Neural progenitor cell (in vitro differentiated cells): ENCODE data around the gene VWA5B1. TPM values are rescaled to one million over a fixed set of nuclear protein-coding genes. Genes with fewer than 3 reads are reported as not detected.

ENCODE experiments used
- DNase-seq: peaks from one replicate; pipeline ENCODE4 v3.0.0-alpha.2; 2016; ENCODE audit warnings: low spot score
- H2AFZ ChIP-seq: fragments of 200-600 bp; sonication (generic); replicated peaks from 2 replicates; pipeline ENCODE4 v1.6.1; 2016; ENCODE audit warnings: antibody characterized with exemption
- H3F3A ChIP-seq: fragments of 200-600 bp; sonication (generic); 2 replicates; pipeline ENCODE4 v1.6.1; 2016; ENCODE audit warnings: antibody characterized with exemption, low read depth
- H3K27ac ChIP-seq: fragments of 200-600 bp; sonication (generic); 2 replicates; pipeline ENCODE4 v1.5.1; 2016; ENCODE audit warnings: mild to moderate bottlenecking
- H3K27me3 ChIP-seq: fragments of 200-600 bp; sonication (generic); 2 replicates; pipeline ENCODE4 v1.6.1; 2016; ENCODE audit warnings: mild to moderate bottlenecking, moderate library complexity
- H3K36me3 ChIP-seq: fragments of 200-600 bp; sonication (generic); 2 replicates; pipeline ENCODE4 v1.5.1; 2016
- H3K4me1 ChIP-seq: fragments of 200-600 bp; sonication (generic); 2 replicates; pipeline ENCODE4 v1.6.1; 2016; ENCODE audit warnings: mixed run types
- H3K4me2 ChIP-seq: fragments of 200-600 bp; sonication (generic); 2 replicates; pipeline ENCODE4 v1.6.1; 2016
- H3K4me3 ChIP-seq: fragments of 200-600 bp; sonication (generic); 2 replicates; pipeline ENCODE4 v1.5.1; 2016
- H3K79me2 ChIP-seq: fragments of 200-600 bp; sonication (generic); 2 replicates; pipeline ENCODE4 v1.6.1; 2016; ENCODE audit warnings: low read depth
- H3K9ac ChIP-seq: fragments of 200-600 bp; sonication (generic); 2 replicates; pipeline ENCODE4 v1.6.1; 2016
- H3K9me3 ChIP-seq: fragments of 200-600 bp; sonication (generic); 2 replicates; pipeline ENCODE4 v1.5.1; 2016; ENCODE audit warnings: low read depth
- H4K20me1 ChIP-seq: fragments of 200-600 bp; sonication (generic); 2 replicates; pipeline ENCODE4 v1.6.1; 2016; ENCODE audit warnings: low read depth
- H3K27ac Mint-ChIP-seq: 3 replicates; pipeline ENCODE4 v1.8.0; 2021; ENCODE audit warnings: mixed read lengths
- H3K27me3 Mint-ChIP-seq: 2 replicates; pipeline ENCODE4 v1.8.0; 2022; ENCODE audit warnings: low read depth, mild to moderate bottlenecking, inconsistent platforms, moderate library complexity, mixed read lengths; ENCODE audit not compliant: insufficient read depth
- H3K36me3 Mint-ChIP-seq: 3 replicates; pipeline ENCODE4 v1.8.0; 2021; ENCODE audit warnings: mixed read lengths
- H3K4me1 Mint-ChIP-seq: 3 replicates; pipeline ENCODE4 v1.8.0; 2021; ENCODE audit warnings: mixed read lengths
- H3K4me3 Mint-ChIP-seq: 3 replicates; pipeline ENCODE4 v1.8.0; 2021; ENCODE audit warnings: mild to moderate bottlenecking, moderate library complexity, mixed read lengths
- H3K9me3 Mint-ChIP-seq: 3 replicates; pipeline ENCODE4 v1.8.0; 2020; ENCODE audit warnings: mixed read lengths
- EZH2 ChIP-seq: fragments of 200-600 bp; sonication (generic); IDR thresholded peaks from 2 replicates; pipeline ENCODE4 v1.6.1; 2017; ENCODE audit warnings: antibody characterized with exemption, mild to moderate bottlenecking, moderate library complexity
- EZH2phosphoT487 ChIP-seq: fragments of 200-600 bp; sonication (generic); IDR thresholded peaks from 2 replicates; pipeline ENCODE4 v1.6.1; 2017; ENCODE audit warnings: antibody characterized with exemption
- total RNA-seq: library from RNA; depleted of rRNA; stranded (reverse); fragments of >200 nt; gene quantifications from 2 replicates; pipeline ENCODE4 v1.2.3, GENCODE V29; 2015; ENCODE audit warnings: low replicate concordance
- TF ChIP-seq, protein P1 (sequence below): fragments of 200-600 bp; sonication (generic); IDR thresholded peaks from 2 replicates; pipeline ENCODE4 v1.5.1; 2017; ENCODE audit warnings: antibody characterized with exemption, mild to moderate bottlenecking

The VWA5B1 gene
- total RNA-seq, 1 donor from 2014 or later: not detected

DNA sequence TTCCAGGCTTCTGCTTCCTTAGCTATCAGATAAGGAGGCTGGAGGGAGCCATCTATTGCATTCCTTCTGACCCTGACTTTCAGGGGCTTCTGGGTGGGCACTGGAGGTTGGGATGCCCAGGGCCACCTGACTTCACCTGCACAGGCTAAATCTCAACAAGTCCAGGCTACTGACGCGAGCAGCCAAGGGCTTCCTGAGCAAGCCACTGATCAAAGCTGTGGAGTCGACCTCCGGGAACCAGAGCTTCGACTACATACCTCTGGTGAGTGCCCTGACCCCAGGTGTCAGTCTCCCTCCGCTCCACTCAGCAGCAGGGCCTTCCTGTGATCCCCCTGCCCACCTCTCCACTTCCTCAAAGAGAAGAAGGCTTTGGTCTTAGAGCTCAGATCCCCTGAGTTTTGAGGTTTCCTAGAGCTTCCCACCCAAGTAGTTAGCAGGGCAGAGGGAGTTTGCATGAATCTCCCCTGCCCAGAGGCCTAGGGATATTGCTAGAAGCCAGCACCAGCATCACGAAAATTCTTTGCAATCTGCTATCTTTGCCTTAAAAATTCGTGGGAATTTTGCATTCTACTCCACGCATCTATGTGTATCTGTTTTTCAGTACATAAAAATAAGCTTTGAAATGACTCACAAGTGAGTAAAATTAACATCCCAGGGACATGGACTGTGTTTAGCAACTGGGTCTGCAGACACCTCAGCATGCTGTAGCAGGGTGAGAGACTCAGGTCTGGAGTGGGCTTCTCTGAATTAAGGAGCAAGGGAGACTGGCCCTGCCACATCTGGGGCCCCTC lies 61.4 kb downstream of the VWA5B1 start:
- no peak overlapping the region for H3K4me3 ChIP-seq
- H2AFZ ChIP-seq: no peak overlapping the region
- no peaks in the 10 kb centered on the region for H3K79me2 ChIP-seq
- Mint-ChIP-seq H3K9me3 (no peaks in the 10 kb centered on the region), H3K27ac (no peak overlapping the region), H3K36me3 (no peaks in the 10 kb centered on the region), H3K4me3 (no peak overlapping the region), H3K4me1 (no peaks in the 10 kb centered on the region), H3K27me3 (peaks cover 14% of the 10 kb centered on the region)
- H3F3A ChIP-seq: no peaks in the 10 kb centered on the region
- H3K27ac ChIP-seq: no peak overlapping the region
- H3K9ac ChIP-seq: no peak overlapping the region
- H3K27me3 ChIP-seq: peaks cover 2% of the 10 kb centered on the region
- no peak overlapping the region for H3K4me2 ChIP-seq
- no peaks in the 10 kb centered on the region for H3K36me3 ChIP-seq
- H3K4me1 ChIP-seq: peaks cover 11% of the 10 kb centered on the region
- no peak for TF ChIP-seq EZH2phosphoT487
- TF ChIP-seq, protein P1, sequence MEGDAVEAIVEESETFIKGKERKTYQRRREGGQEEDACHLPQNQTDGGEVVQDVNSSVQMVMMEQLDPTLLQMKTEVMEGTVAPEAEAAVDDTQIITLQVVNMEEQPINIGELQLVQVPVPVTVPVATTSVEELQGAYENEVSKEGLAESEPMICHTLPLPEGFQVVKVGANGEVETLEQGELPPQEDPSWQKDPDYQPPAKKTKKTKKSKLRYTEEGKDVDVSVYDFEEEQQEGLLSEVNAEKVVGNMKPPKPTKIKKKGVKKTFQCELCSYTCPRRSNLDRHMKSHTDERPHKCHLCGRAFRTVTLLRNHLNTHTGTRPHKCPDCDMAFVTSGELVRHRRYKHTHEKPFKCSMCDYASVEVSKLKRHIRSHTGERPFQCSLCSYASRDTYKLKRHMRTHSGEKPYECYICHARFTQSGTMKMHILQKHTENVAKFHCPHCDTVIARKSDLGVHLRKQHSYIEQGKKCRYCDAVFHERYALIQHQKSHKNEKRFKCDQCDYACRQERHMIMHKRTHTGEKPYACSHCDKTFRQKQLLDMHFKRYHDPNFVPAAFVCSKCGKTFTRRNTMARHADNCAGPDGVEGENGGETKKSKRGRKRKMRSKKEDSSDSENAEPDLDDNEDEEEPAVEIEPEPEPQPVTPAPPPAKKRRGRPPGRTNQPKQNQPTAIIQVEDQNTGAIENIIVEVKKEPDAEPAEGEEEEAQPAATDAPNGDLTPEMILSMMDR: no peak
- no peak for TF ChIP-seq EZH2
- H3K9me3 ChIP-seq: no peaks in the 10 kb centered on the region
- no peaks in the 10 kb centered on the region for H4K20me1 ChIP-seq
- no peak for DNase-seq

DNA sequence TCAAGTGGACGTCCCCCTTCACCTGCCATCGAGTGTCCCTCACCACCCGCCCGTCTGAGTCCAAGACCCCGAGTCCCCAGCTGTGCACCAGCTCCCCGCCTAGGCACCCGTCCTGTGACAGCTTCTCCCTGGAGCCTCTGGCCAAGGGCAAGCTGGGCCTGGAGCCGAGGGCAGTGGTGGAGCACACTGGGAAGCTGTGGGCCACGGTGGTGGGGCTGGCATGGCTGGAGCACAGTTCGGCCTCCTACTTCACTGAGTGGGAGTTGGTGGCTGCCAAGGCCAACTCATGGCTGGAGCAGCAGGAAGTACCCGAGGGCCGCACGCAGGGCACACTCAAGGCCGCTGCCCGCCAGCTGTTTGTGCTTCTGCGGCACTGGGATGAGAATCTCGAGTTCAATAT lies 63.2 kb downstream of the VWA5B1 start:
- Mint-ChIP-seq H3K36me3 (no peaks in the 10 kb centered on the region), H3K4me1 (peaks cover 6% of the 10 kb centered on the region), H3K27me3 (peaks cover 14% of the 10 kb centered on the region), H3K4me3 (no peak overlapping the region), H3K27ac (no peak overlapping the region), H3K9me3 (no peaks in the 10 kb centered on the region)
- Histone ChIP-seq H3K79me2 (no peaks in the 10 kb centered on the region), H3K4me3 (no peak overlapping the region), H4K20me1 (no peaks in the 10 kb centered on the region), H3K4me1 (peaks cover 11% of the 10 kb centered on the region), H3K9me3 (no peaks in the 10 kb centered on the region), H3K27me3 (peaks cover 19% of the 10 kb centered on the region), H2AFZ (no peak overlapping the region), H3F3A (no peaks in the 10 kb centered on the region), H3K36me3 (no peaks in the 10 kb centered on the region), H3K4me2 (no peak overlapping the region), H3K9ac (no peak overlapping the region), H3K27ac (no peak overlapping the region)
- TF ChIP-seq EZH2 (no peak), EZH2phosphoT487 (no peak)
- TF ChIP-seq, protein P1: no peak
- DNase-seq: no peak

GRCh38 chr1:20354610-20355009 lies 63.9 kb downstream of the VWA5B1 start:
- peaks cover 11% of the 10 kb centered on the region for H3K4me1 ChIP-seq
- Mint-ChIP-seq H3K27ac (peak overlapping the region; percentile 35), H3K4me3 (no peak overlapping the region), H3K27me3 (peaks cover 14% of the 10 kb centered on the region), H3K4me1 (peaks cover 10% of the 10 kb centered on the region), H3K36me3 (no peaks in the 10 kb centered on the region), H3K9me3 (no peaks in the 10 kb centered on the region)
- TF ChIP-seq EZH2phosphoT487 (no peak), EZH2 (no peak)
- TF ChIP-seq, protein P1: no peak
- H3K36me3 ChIP-seq: no peaks in the 10 kb centered on the region
- no peaks in the 10 kb centered on the region for H4K20me1 ChIP-seq
- no peak overlapping the region for H3K4me3 ChIP-seq
- H3K4me2 ChIP-seq: peak overlapping the region; percentile 13
- no peaks in the 10 kb centered on the region for H3F3A ChIP-seq
- H3K9ac ChIP-seq: no peak overlapping the region
- H3K79me2 ChIP-seq: no peaks in the 10 kb centered on the region
- peaks cover 27% of the 10 kb centered on the region for H3K27me3 ChIP-seq
- no peak overlapping the region for H3K27ac ChIP-seq
- no peak overlapping the region for H2AFZ ChIP-seq
- peak; percentile 45 for DNase-seq
- no peaks in the 10 kb centered on the region for H3K9me3 ChIP-seq
